Measurements from ENCODE around the gene SCNN1A. TPM values are rescaled to one million over a fixed set of nuclear protein-coding genes. Genes with fewer than 3 reads are reported as not detected.

The SCNN1A gene
- total and polyA plus RNA-seq, 2 donors (not counting 3 experiments of a cell fraction or from before 2014, with no cell fraction given), result 0.12 to 0.18 TPM

DNA sequence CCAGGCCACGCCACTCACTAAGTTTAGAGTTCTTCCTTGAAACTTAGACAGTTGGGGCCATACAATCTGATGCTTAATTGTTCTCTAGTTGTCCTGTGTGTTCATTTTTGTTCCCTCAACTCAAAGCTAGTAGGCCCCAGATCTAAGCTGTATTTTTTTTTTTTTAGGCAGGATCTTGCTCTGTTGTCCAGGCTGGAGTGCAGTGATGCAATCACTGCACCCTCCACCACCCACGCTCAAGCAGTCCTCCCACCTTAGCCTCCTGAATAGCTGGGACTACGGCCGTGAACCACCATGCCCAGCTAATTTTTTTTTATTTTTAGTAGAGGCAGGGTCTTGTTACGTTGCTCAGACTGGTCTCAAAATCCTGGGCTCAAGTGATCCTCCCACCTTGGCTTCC, 41.0 kb downstream of the SCNN1A start:
- H3K9ac ChIP-seq (replicated peaks; ENCODE audit: extremely low read depth, insufficient read depth, low read length), result no peak overlapping the region
- no TSS peak for BruUV-seq (replicated peaks)
- intact Hi-C loops (cut with micrococcal nuclease) (no loop called here), dilution Hi-C loops (cut with MboI; ENCODE audit: extremely low pct_ligation_motif_present, low sequenced_read_pairs) (no loop called here)
- no peak overlapping the region for H3K4me2 ChIP-seq (ENCODE audit: insufficient read depth, low read length)
- TF ChIP-seq GATA2 (IDR thresholded peaks at IDR 0.05; ENCODE audit: insufficient read depth, insufficient read length, low read depth, low read length) (no peak), POLR2A (IDR thresholded peaks at IDR 0.05; ENCODE audit: low read depth, low read length) (no peak), CTCF (IDR thresholded peaks at IDR 0.05; ENCODE audit: extremely low read depth in 1 of 2, insufficient read depth in 1 of 2, low read depth in 1 of 2, low read length in 2 of 2) (no peak), POLR2AphosphoS5 (IDR thresholded peaks at IDR 0.05; ENCODE audit: insufficient read depth, low read depth, low read length) (no peak), JUN (IDR thresholded peaks at IDR 0.05; ENCODE audit: borderline replicate concordance, insufficient read depth, insufficient read length, low read depth) (no peak), FOS (IDR thresholded peaks at IDR 0.05; ENCODE audit: borderline replicate concordance, insufficient read depth, low read length) (no peak), MYC (IDR thresholded peaks at IDR 0.05; ENCODE audit: low read depth, low read length) (no peak), EZH2 (IDR thresholded peaks at IDR 0.05; ENCODE audit: borderline replicate concordance, low read depth, low read length, severe bottlenecking) (no peak)
- TF ChIP-seq, protein P1, sequence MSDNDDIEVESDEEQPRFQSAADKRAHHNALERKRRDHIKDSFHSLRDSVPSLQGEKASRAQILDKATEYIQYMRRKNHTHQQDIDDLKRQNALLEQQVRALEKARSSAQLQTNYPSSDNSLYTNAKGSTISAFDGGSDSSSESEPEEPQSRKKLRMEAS (IDR thresholded peaks at IDR 0.05; ENCODE audit: insufficient read depth, insufficient read length), result no peak
- H3K36me3 ChIP-seq (ENCODE audit: control insufficient read depth in 2 of 2, extremely low read depth in 1 of 2, insufficient read depth in 2 of 2, low read length in 2 of 2), result peaks cover 24 to 38% of the 10 kb centered on the region in 2 experiments
- H3K9me3 ChIP-seq (replicated peaks; ENCODE audit: control insufficient read depth, insufficient read depth, low read length), result no peaks in the 10 kb centered on the region
- DNase-seq (ENCODE audit: low read depth, low spot score) (no peak), FAIRE-seq (no peak)
- peaks cover 59% of the 10 kb centered on the region for H3K79me2 ChIP-seq (ENCODE audit: control insufficient read depth, insufficient read depth, low read length)
- no peaks in the 10 kb centered on the region for H3K27me3 ChIP-seq (ENCODE audit: control insufficient read depth in 2 of 2, insufficient read depth in 2 of 2, low read length in 2 of 2)
- no peaks in the 10 kb centered on the region for H4K20me1 ChIP-seq (replicated peaks; ENCODE audit: control insufficient read depth, extremely low read depth, insufficient read depth, low read length)
- POLR2A ChIA-PET, result interaction anchor here (0.6 to 1.1 kb wide), 2 partner anchors 11 to 13 kb away, joined by 3 to 4 read pairs; no protein-coding TSS in a partner anchor
- H3K4me3 ChIP-seq (replicated peaks in 1 of 3; ENCODE audit: insufficient read depth in 1 of 3, low read depth in 1 of 3, low read length in 3 of 3), result no peak overlapping the region
- no peaks in the 10 kb centered on the region for H3K9me1 ChIP-seq (replicated peaks; ENCODE audit: control insufficient read depth, extremely low read depth, insufficient read depth, low read length)
- H3K4me1 ChIP-seq (ENCODE audit: control insufficient read depth, extremely low read depth, insufficient read depth, low read length), result peaks cover 55% of the 10 kb centered on the region
- no peak overlapping the region for H3K27ac ChIP-seq (ENCODE audit: insufficient read depth, low read depth, low read length)
- CTCF ChIA-PET, result interaction anchor here (0.8 to 4.4 kb wide), 10 partner anchors 8 to 203 kb away, joined by 3 to 58 read pairs (median 30); partner anchors contain the start of gene SCNN1A
- no peak overlapping the region for H2AFZ ChIP-seq (ENCODE audit: low read depth, low read length)
